GM19463 (cell line): ENCODE data around the gene ABCG8.

Experiments
- ATAC-seq: cut with Tn5 transposase; IDR thresholded peaks from one replicate; pipeline ENCODE4 v1.9.1; 2021; ENCODE audit warnings: mild to moderate bottlenecking, moderate library complexity; ENCODE audit not compliant: unreplicated experiment

Gene ABCG8

GRCh38 chr2:43855292-43855691 is 16.5 kb downstream of the ABCG8 start:
- no peak for ATAC-seq

- no peak for ATAC-seq
These were observed 33.4 kb downstream of the ABCG8 start for GRCh38 chr2:43872151-43872550.

GRCh38 chr2:43874776-43875451 is 36.1 kb downstream of the ABCG8 start:
- no peak for ATAC-seq

GRCh38 chr2:43877782-43878464 is 39.2 kb downstream of the ABCG8 start:
- peak; percentile 71 for ATAC-seq

GRCh38 chr2:43879261-43879660 is 40.5 kb downstream of the ABCG8 start:
- ATAC-seq, result no peak

- ATAC-seq, result no peak
These were observed 41.7 kb downstream of the ABCG8 start for GRCh38 chr2:43880471-43880870.

GRCh38 chr2:43880952-43881351 is 42.2 kb downstream of the ABCG8 start:
- no peak for ATAC-seq

GRCh38 chr2:43882312-43882711 is 43.5 kb downstream of the ABCG8 start:
- ATAC-seq, result no peak

GRCh38 chr2:43884689-43885088 is 45.9 kb downstream of the ABCG8 start:
- no peak for ATAC-seq

- ATAC-seq, result no peak
These were observed 46.4 kb downstream of the ABCG8 start for GRCh38 chr2:43885132-43885632.

- ATAC-seq, result no peak
These were observed 48.4 kb downstream of the ABCG8 start for GRCh38 chr2:43887176-43887575.

- ATAC-seq, result no peak
These were observed 50.6 kb downstream of the ABCG8 start for GRCh38 chr2:43889416-43889815.

- ATAC-seq, result no peak
These were observed 52.1 kb downstream of the ABCG8 start for GRCh38 chr2:43890855-43891254.

- ATAC-seq, result no peak
These were observed 56.0 kb downstream of the ABCG8 start for GRCh38 chr2:43894743-43895142.

- ATAC-seq, result no peak
These were observed 58.1 kb downstream of the ABCG8 start for GRCh38 chr2:43896906-43897305.

- no peak for ATAC-seq
These were observed 58.7 kb downstream of the ABCG8 start for GRCh38 chr2:43897492-43897891.

GRCh38 chr2:43898134-43898837 is 59.5 kb downstream of the ABCG8 start:
- no peak for ATAC-seq

GRCh38 chr2:43898838-43899346 is 60.1 kb downstream of the ABCG8 start:
- ATAC-seq, result no peak

- ATAC-seq, result no peak
These were observed 60.8 kb downstream of the ABCG8 start for GRCh38 chr2:43899589-43899988.

- ATAC-seq, result no peak
These were observed 66.6 kb downstream of the ABCG8 start for GRCh38 chr2:43905371-43905803.

- ATAC-seq, result no peak
These were observed 67.1 kb downstream of the ABCG8 start for GRCh38 chr2:43905871-43906270.
